H9 (cell line): ENCODE data around the gene AKIP1. TPM values are rescaled to one million over a fixed set of nuclear protein-coding genes. Genes with fewer than 3 reads are reported as not detected.

ENCODE experiments used
- DNase-seq: peaks from one replicate; pipeline ENCODE4 v3.0.0-alpha.2; 2017
- H2AFZ ChIP-seq: one replicate; pipeline ENCODE4 v1.6.1; 2013; ENCODE audit warnings: mild to moderate bottlenecking, low read length, control low read depth, moderate library complexity
- H2AK5ac ChIP-seq: 2 replicates; pipeline ENCODE4 v1.6.1; 2013; ENCODE audit warnings: low read length, control low read depth, mixed read lengths; ENCODE audit not compliant: insufficient read length
- H2BK120ac ChIP-seq: one replicate; pipeline ENCODE4 v1.6.1; 2013; ENCODE audit warnings: low read depth, mild to moderate bottlenecking, low read length, control low read depth, inconsistent platforms; ENCODE audit not compliant: poor library complexity, severe bottlenecking
- H2BK12ac ChIP-seq: 2 replicates; pipeline ENCODE4 v1.6.1; 2013; ENCODE audit warnings: low read length, control low read depth, mixed read lengths, low read depth; ENCODE audit not compliant: insufficient read length
- H2BK15ac ChIP-seq: 2 replicates; pipeline ENCODE4 v1.6.1; 2013; ENCODE audit warnings: low read depth, low read length, control low read depth
- H2BK20ac ChIP-seq: one replicate; pipeline ENCODE4 v1.6.1; 2013; ENCODE audit warnings: low read depth, mild to moderate bottlenecking, low read length, control low read depth, inconsistent platforms; ENCODE audit not compliant: poor library complexity, severe bottlenecking
- H2BK5ac ChIP-seq: 2 replicates; pipeline ENCODE4 v1.6.1; 2013; ENCODE audit warnings: low read length, control low read depth, mixed read lengths; ENCODE audit not compliant: insufficient read length
- H3K14ac ChIP-seq: 2 replicates; pipeline ENCODE4 v1.6.1; 2013; ENCODE audit warnings: low read length, control low read depth; ENCODE audit not compliant: insufficient read depth
- H3K18ac ChIP-seq: 2 replicates; pipeline ENCODE4 v1.6.1; 2013; ENCODE audit warnings: low read depth, mild to moderate bottlenecking, mixed read lengths, low read length, control low read depth; ENCODE audit not compliant: insufficient read length
- H3K23ac ChIP-seq: 2 replicates; pipeline ENCODE4 v1.6.1; 2013; ENCODE audit warnings: low read length, control low read depth, mixed read lengths, low read depth; ENCODE audit not compliant: insufficient read length
- H3K23me2 ChIP-seq: 2 replicates; pipeline ENCODE4 v1.6.1; 2013; ENCODE audit warnings: low read depth, mild to moderate bottlenecking, mixed read lengths, low read length, control low read depth; ENCODE audit not compliant: insufficient read length, poor library complexity, severe bottlenecking
- H3K27ac ChIP-seq: 2 replicates; pipeline ENCODE4 v1.5.1; 2013; ENCODE audit warnings: low read length, control low read depth, mixed read lengths, low read depth; ENCODE audit not compliant: insufficient read length
- H3K27me3 ChIP-seq: 2 replicates; pipeline ENCODE4 v1.6.1; 2013; ENCODE audit warnings: low read length, control low read depth, inconsistent platforms; ENCODE audit not compliant: insufficient read depth
- H3K4ac ChIP-seq: 2 replicates; pipeline ENCODE4 v1.6.1; 2013; ENCODE audit warnings: low read depth, mild to moderate bottlenecking, control low read depth, inconsistent platforms, low read length, moderate library complexity
- H3K4me1 ChIP-seq: 2 replicates; pipeline ENCODE4 v1.6.1; 2013; ENCODE audit warnings: low read length, control low read depth, inconsistent platforms; ENCODE audit not compliant: insufficient read depth
- H3K4me2 ChIP-seq: 2 replicates; pipeline ENCODE4 v1.6.1; 2013; ENCODE audit warnings: low read length, control low read depth, mixed read lengths; ENCODE audit not compliant: insufficient read length, insufficient read depth
- H3K56ac ChIP-seq: 2 replicates; pipeline ENCODE4 v1.6.1; 2013; ENCODE audit warnings: low read depth, mild to moderate bottlenecking, mixed read lengths, low read length, control low read depth; ENCODE audit not compliant: insufficient read length
- H3K79me1 ChIP-seq: 2 replicates; pipeline ENCODE4 v1.6.1; 2013; ENCODE audit warnings: low read depth, mild to moderate bottlenecking, moderate library complexity, low read length, control low read depth, inconsistent platforms; ENCODE audit not compliant: insufficient read depth, poor library complexity, severe bottlenecking
- H3K79me2 ChIP-seq: 2 replicates; pipeline ENCODE4 v1.6.1; 2013; ENCODE audit warnings: low read length, control low read depth, inconsistent platforms; ENCODE audit not compliant: insufficient read depth
- H3K9ac ChIP-seq: 2 replicates; pipeline ENCODE4 v1.6.1; 2013; ENCODE audit warnings: low read length, control low read depth, mixed read lengths; ENCODE audit not compliant: insufficient read length; ENCODE audit errors: extremely low read depth
- H3K9me3 ChIP-seq: one replicate; pipeline ENCODE4 v1.6.1; 2013; ENCODE audit warnings: low read depth, low read length, inconsistent platforms; ENCODE audit not compliant: control insufficient read depth
- H3T11ph ChIP-seq: one replicate; pipeline ENCODE4 v1.6.1; 2013; ENCODE audit warnings: mild to moderate bottlenecking, low read length, control low read depth, inconsistent platforms
- H4K20me1 ChIP-seq: one replicate; pipeline ENCODE4 v1.6.1; 2013; ENCODE audit not compliant: control insufficient read depth, insufficient read length, insufficient read depth
- H4K5ac ChIP-seq: 2 replicates; pipeline ENCODE4 v1.6.1; 2013; ENCODE audit warnings: low read depth, mild to moderate bottlenecking, mixed read lengths, low read length, control low read depth; ENCODE audit not compliant: insufficient read length
- H4K8ac ChIP-seq: replicated peaks from 2 replicates; pipeline ENCODE4 v1.6.1; 2013; ENCODE audit warnings: low read length, control low read depth, mixed read lengths, low read depth; ENCODE audit not compliant: insufficient read length
- H4K91ac ChIP-seq: 2 replicates; pipeline ENCODE4 v1.6.1; 2013; ENCODE audit warnings: low read depth, mild to moderate bottlenecking, moderate library complexity, mixed read lengths, low read length, control low read depth; ENCODE audit not compliant: insufficient read length
- H3K27ac Mint-ChIP-seq, 3 experiments: 2 replicates in 2 of 3; 3 replicates in 1 of 3; pipeline ENCODE4 v1.8.0; 2020 to 2021; ENCODE audit warnings: mixed read lengths in 3 of 3, mild to moderate bottlenecking in 1 of 3, moderate library complexity in 1 of 3
- H3K27me3 Mint-ChIP-seq: 2 replicates; pipeline ENCODE4 v1.8.0; 2021; ENCODE audit warnings: low read depth, mild to moderate bottlenecking, moderate library complexity, mixed read lengths
- H3K36me3 Mint-ChIP-seq, 3 experiments: 2 replicates in 2 of 3; 3 replicates in 1 of 3; pipeline ENCODE4 v1.8.0; 2020 to 2021; ENCODE audit warnings: low read depth in 3 of 3, mixed read lengths in 3 of 3; ENCODE audit not compliant: insufficient read depth in 1 of 3
- H3K4me1 Mint-ChIP-seq, 2 experiments: 2 replicates each; pipeline ENCODE4 v1.8.0; 2020; ENCODE audit warnings: mixed read lengths in 2 of 2
- H3K4me3 Mint-ChIP-seq, 2 experiments: 2 replicates in 1 of 2; 3 replicates in 1 of 2; pipeline ENCODE4 v1.8.0; 2020 to 2021; ENCODE audit warnings: mild to moderate bottlenecking in 2 of 2, mixed read lengths in 2 of 2, moderate library complexity in 1 of 2
- H3K9me3 Mint-ChIP-seq, 2 experiments: 2 replicates in 1 of 2; 3 replicates in 1 of 2; pipeline ENCODE4 v1.8.0; 2020; ENCODE audit warnings: mild to moderate bottlenecking in 2 of 2, mixed read lengths in 2 of 2, moderate library complexity in 1 of 2
- WGBS: extraction: QIAGEN DNeasy Blood & Tissue Kit; methylation state at CpG from one replicate; pipeline ENCODE4 v1.1.7; 2013; ENCODE audit warnings: missing lambda C conversion rate, low lambda C conversion rate, mixed read lengths; ENCODE audit not compliant: insufficient read length; ENCODE audit errors: extremely low coverage; 5-methylcytosine and 5-hydroxymethylcytosine counted together
- total RNA-seq: library from RNA; stranded (reverse); gene quantifications from 2 replicates; pipeline ENCODE4 v1.2.1, GENCODE V29; 2021
- TF ChIP-seq, protein P1 (sequence below): fragments of 200-600 bp; sonication (generic); conservative IDR thresholded peaks from 3 replicates; pipeline ENCODE4 v1.8.0; 2021; ENCODE audit warnings: antibody characterized with exemption, mild to moderate bottlenecking

AKIP1 gene
- total RNA-seq, 1 experiment from 2014 or later, result 21.0 TPM

DNA sequence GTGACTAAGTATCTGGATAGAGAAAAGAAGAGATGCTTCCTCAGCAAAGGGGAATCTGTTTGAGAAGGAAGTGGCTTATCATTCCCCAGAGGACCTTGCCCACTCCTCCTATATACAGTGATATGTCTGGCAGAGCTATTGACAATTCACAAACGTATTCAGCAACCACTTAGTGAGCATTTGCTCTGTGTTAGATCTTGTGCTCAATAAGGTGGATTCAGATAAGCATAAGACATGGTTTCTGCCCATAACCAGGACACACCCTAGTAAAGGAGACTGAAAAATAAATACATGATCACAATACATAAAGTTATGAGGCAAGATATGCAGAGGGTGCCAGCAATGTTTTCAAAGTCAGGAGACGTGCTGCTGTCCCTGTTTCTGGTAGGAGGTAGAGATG is 51.9 kb downstream of the AKIP1 start:
- Histone ChIP-seq H2AFZ (no peak overlapping the region), H3T11ph (no peak overlapping the region), H3K23me2 (peaks cover 7% of the 10 kb centered on the region), H3K27ac (no peak overlapping the region), H3K4ac (no peak overlapping the region), H3K56ac (no peak overlapping the region), H4K20me1 (no peaks in the 10 kb centered on the region), H2BK12ac (no peak overlapping the region), H2BK20ac (no peak overlapping the region), H2BK15ac (no peak overlapping the region), H3K9me3 (no peaks in the 10 kb centered on the region), H2AK5ac (no peak overlapping the region), H3K18ac (no peak overlapping the region), H3K79me2 (0 out of 2 replicates have a peak, but pooled peaks cover 1% of the 10 kb centered on the region), H4K91ac (no peak overlapping the region), H4K5ac (no peak overlapping the region), H2BK120ac (no peak overlapping the region), H2BK5ac (no peak overlapping the region), H3K14ac (no peak overlapping the region), H3K9ac (no peak overlapping the region), H3K79me1 (no peaks in the 10 kb centered on the region), H3K4me1 (no peaks in the 10 kb centered on the region), H4K8ac (no peak overlapping the region), H3K23ac (no peak overlapping the region), H3K27me3 (no peaks in the 10 kb centered on the region), H3K4me2 (no peak overlapping the region)
- H3K9me3 Mint-ChIP-seq, result peaks cover 0 to 2% of the 10 kb centered on the region in 2 experiments; a peak in 1 of 5 replicates
- H3K27ac Mint-ChIP-seq, result no peak overlapping the region
- H3K4me1 Mint-ChIP-seq, result peaks cover 13 to 16% of the 10 kb centered on the region in 2 experiments
- TF ChIP-seq, protein P1, sequence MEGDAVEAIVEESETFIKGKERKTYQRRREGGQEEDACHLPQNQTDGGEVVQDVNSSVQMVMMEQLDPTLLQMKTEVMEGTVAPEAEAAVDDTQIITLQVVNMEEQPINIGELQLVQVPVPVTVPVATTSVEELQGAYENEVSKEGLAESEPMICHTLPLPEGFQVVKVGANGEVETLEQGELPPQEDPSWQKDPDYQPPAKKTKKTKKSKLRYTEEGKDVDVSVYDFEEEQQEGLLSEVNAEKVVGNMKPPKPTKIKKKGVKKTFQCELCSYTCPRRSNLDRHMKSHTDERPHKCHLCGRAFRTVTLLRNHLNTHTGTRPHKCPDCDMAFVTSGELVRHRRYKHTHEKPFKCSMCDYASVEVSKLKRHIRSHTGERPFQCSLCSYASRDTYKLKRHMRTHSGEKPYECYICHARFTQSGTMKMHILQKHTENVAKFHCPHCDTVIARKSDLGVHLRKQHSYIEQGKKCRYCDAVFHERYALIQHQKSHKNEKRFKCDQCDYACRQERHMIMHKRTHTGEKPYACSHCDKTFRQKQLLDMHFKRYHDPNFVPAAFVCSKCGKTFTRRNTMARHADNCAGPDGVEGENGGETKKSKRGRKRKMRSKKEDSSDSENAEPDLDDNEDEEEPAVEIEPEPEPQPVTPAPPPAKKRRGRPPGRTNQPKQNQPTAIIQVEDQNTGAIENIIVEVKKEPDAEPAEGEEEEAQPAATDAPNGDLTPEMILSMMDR, result no peak
- no peaks in the 10 kb centered on the region for H3K27me3 Mint-ChIP-seq
- WGBS, result no CpG with 5 or more reads among the region's 2 CpGs
- peak overlapping the region; percentile 56 to 92 for H3K4me3 Mint-ChIP-seq
- no peaks in the 10 kb centered on the region for H3K36me3 Mint-ChIP-seq
- DNase-seq, result no peak
